GM12801 (cell line): ENCODE data around the gene ANKRD44.

Experiments used
- CTCF ChIP-seq: IDR thresholded peaks from one replicate; pipeline ENCODE4 v1.5.1; 2011; ENCODE audit warnings: control low read depth; ENCODE audit not compliant: insufficient read length; ENCODE audit errors: extremely low read depth

ANKRD44 gene

GRCh38 chr2:197031803-197032202, 278.8 kb downstream of the ANKRD44 start:
- TF ChIP-seq CTCF, result no peak

- TF ChIP-seq CTCF, result no peak
Measured at GRCh38 chr2:197030090-197030489, 280.5 kb downstream of the ANKRD44 start.

- TF ChIP-seq CTCF, result no peak
Measured at GRCh38 chr2:197028633-197029032, 281.9 kb downstream of the ANKRD44 start.

- TF ChIP-seq CTCF, result no peak
Measured at GRCh38 chr2:197028230-197028629, 282.4 kb downstream of the ANKRD44 start.

- no peak for TF ChIP-seq CTCF
Measured at GRCh38 chr2:197024206-197024605, 286.4 kb downstream of the ANKRD44 start.

GRCh38 chr2:197013098-197013497, 297.5 kb downstream of the ANKRD44 start:
- TF ChIP-seq CTCF, result no peak

- no peak for TF ChIP-seq CTCF
Measured at GRCh38 chr2:197011801-197012641, 298.6 kb downstream of the ANKRD44 start.
